ENCODE measurements around the gene CNTNAP4. TPM values are rescaled to one million over a fixed set of nuclear protein-coding genes. Genes with fewer than 3 reads are reported as not detected.

Gene CNTNAP4
- total and polyA plus RNA-seq, 10 of the 15 experiments (the other 5 are each of a cell fraction or from before 2014, with no cell fraction given): 0.45 to 1.9 (median 0.90) TPM

GRCh38 chr16:76390476-76390875, 113.3 kb downstream of the CNTNAP4 start:
- POLR2A ChIA-PET: no interaction called here
- no peaks in the 10 kb centered on the region for H3K4me1 ChIP-seq (ENCODE audit: control insufficient read depth, insufficient read depth, low read length)
- no TSS peak for BruUV-seq (replicated peaks)

GRCh38 chr16:76396977-76397376, 119.8 kb downstream of the CNTNAP4 start:
- FAIRE-seq (no peak), ATAC-seq (no peak), DNase-seq (ENCODE audit: low read depth, low spot score) (no peak)
- no peak overlapping the region for H3K4me2 ChIP-seq (ENCODE audit: control insufficient read depth, insufficient read depth)
- H3K4me1 ChIP-seq (ENCODE audit: control insufficient read depth, insufficient read depth, low read length): no peaks in the 10 kb centered on the region
- no peaks in the 10 kb centered on the region for H3K79me2 ChIP-seq (ENCODE audit: control insufficient read depth, insufficient read depth, low read length)
- no peak overlapping the region for H3K9ac ChIP-seq (ENCODE audit: control insufficient read depth, insufficient read depth, low read length)
- no peaks in the 10 kb centered on the region for H4K20me1 ChIP-seq (ENCODE audit: control insufficient read depth, insufficient read depth)
- TF ChIP-seq ATF2 (IDR thresholded peaks at IDR 0.05; ENCODE audit: low read length) (no peak), RUNX3 (IDR thresholded peaks at IDR 0.05; ENCODE audit: low read length) (no peak), CREB1 (IDR thresholded peaks at IDR 0.05; ENCODE audit: low read depth) (no peak), HDAC2 (IDR thresholded peaks at IDR 0.05) (no peak), PKNOX1 (IDR thresholded peaks at IDR 0.05) (no peak), YY1 (IDR thresholded peaks at IDR 0.05; ENCODE audit: low read depth, low read length) (no peak), IRF3 (IDR thresholded peaks at IDR 0.05) (no peak)
- TF ChIP-seq, protein P1, sequence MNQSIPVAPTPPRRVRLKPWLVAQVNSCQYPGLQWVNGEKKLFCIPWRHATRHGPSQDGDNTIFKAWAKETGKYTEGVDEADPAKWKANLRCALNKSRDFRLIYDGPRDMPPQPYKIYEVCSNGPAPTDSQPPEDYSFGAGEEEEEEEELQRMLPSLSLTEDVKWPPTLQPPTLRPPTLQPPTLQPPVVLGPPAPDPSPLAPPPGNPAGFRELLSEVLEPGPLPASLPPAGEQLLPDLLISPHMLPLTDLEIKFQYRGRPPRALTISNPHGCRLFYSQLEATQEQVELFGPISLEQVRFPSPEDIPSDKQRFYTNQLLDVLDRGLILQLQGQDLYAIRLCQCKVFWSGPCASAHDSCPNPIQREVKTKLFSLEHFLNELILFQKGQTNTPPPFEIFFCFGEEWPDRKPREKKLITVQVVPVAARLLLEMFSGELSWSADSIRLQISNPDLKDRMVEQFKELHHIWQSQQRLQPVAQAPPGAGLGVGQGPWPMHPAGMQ (IDR thresholded peaks at IDR 0.05; ENCODE audit: borderline replicate concordance): no peak
- TF ChIP-seq, protein P2, sequence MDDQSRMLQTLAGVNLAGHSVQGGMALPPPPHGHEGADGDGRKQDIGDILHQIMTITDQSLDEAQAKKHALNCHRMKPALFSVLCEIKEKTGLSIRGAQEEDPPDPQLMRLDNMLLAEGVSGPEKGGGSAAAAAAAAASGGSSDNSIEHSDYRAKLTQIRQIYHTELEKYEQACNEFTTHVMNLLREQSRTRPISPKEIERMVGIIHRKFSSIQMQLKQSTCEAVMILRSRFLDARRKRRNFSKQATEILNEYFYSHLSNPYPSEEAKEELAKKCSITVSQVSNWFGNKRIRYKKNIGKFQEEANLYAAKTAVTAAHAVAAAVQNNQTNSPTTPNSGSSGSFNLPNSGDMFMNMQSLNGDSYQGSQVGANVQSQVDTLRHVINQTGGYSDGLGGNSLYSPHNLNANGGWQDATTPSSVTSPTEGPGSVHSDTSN (IDR thresholded peaks at IDR 0.05; ENCODE audit: insufficient replicate concordance, low read depth, low read length): no peak
- ChIA-PET RAD21 (ENCODE audit: unreplicated experiment) (interaction anchor here (0.9 kb wide), 1 partner anchor 180 kb away, joined by 3 read pairs; no protein-coding TSS in a partner anchor), SMC1A (ENCODE audit: uncharacterized antibody, unreplicated experiment) (interaction anchor here (1.0 to 1.4 kb wide), 3 partner anchors 10 to 32 kb away, joined by 3 to 6 read pairs (median 4); no protein-coding TSS in a partner anchor), CTCF (no interaction called here), POLR2A (no interaction called here)
- H3K4me3 ChIP-seq: no peak overlapping the region
- no TSS peak for BruUV-seq (replicated peaks)
- no peaks in the 10 kb centered on the region for H3K27me3 ChIP-seq (replicated peaks in 1 of 2; ENCODE audit: control insufficient read depth in 2 of 2, insufficient read depth in 2 of 2, low read length in 1 of 2)
- intact Hi-C loops (cut with micrococcal nuclease; ENCODE audit: unreplicated experiment): no loop called here
- 17% methylated on average over 4 of the region's 4 CpGs for WGBS (ENCODE audit: insufficient coverage, insufficient replicate concordance, low lambda C conversion rate, missing lambda C conversion rate)
- no peak overlapping the region for H3K27ac ChIP-seq (ENCODE audit: control insufficient read depth, insufficient read depth)
- no peaks in the 10 kb centered on the region for H3K36me3 ChIP-seq (ENCODE audit: control insufficient read depth in 2 of 2, insufficient read depth in 2 of 2, low read length in 1 of 2)
- no peaks in the 10 kb centered on the region for H3K9me3 ChIP-seq (replicated peaks; ENCODE audit: control insufficient read depth, insufficient read depth, low read length)
- no peak overlapping the region for H2AFZ ChIP-seq (ENCODE audit: control insufficient read depth, low read depth, low read length)
- in situ Hi-C loops (cut with MboI): no loop called here

More at GRCh38 chr16:76390476-76390875, 113.3 kb downstream of the CNTNAP4 start:
- DNase-seq (ENCODE audit: low read depth, low spot score): no peak
- TF ChIP-seq SUZ12 (IDR thresholded peaks at IDR 0.05; ENCODE audit: unreplicated experiment) (no peak), POLR2AphosphoS2 (IDR thresholded peaks at IDR 0.05; ENCODE audit: low read depth, low read length) (no peak), ZNF217 (IDR thresholded peaks at IDR 0.05) (no peak), BMI1 (IDR thresholded peaks at IDR 0.05; ENCODE audit: borderline replicate concordance) (no peak)
- no peaks in the 10 kb centered on the region for H3K36me3 ChIP-seq (ENCODE audit: control insufficient read depth in 2 of 2, insufficient read depth in 2 of 2, low read length in 1 of 2)
- no peak overlapping the region for H2AFZ ChIP-seq (ENCODE audit: control insufficient read depth, low read depth, low read length)
- no peak for ATAC-seq
- ChIA-PET CTCF (no interaction called here), RAD21 (ENCODE audit: unreplicated experiment) (no interaction called here), SMC1A (ENCODE audit: uncharacterized antibody, unreplicated experiment) (interaction anchor here (1.1 kb wide), 1 partner anchor 22 kb away, joined by 3 read pairs; no protein-coding TSS in a partner anchor)
- no peaks in the 10 kb centered on the region for H3K27me3 ChIP-seq (replicated peaks in 1 of 2; ENCODE audit: control insufficient read depth in 2 of 2, insufficient read depth in 2 of 2, low read length in 1 of 2)
- in situ Hi-C loops (cut with MboI): no loop called here
- H3K79me2 ChIP-seq (ENCODE audit: control insufficient read depth, insufficient read depth, low read length): no peaks in the 10 kb centered on the region
- no peaks in the 10 kb centered on the region for H3K9me3 ChIP-seq (replicated peaks; ENCODE audit: control insufficient read depth, insufficient read depth, low read length)
- 0% methylated on average over 1 of the region's 1 CpG for WGBS (ENCODE audit: insufficient coverage, insufficient replicate concordance, low lambda C conversion rate, missing lambda C conversion rate)
- H3K9ac ChIP-seq (ENCODE audit: control insufficient read depth, insufficient read depth, low read length): no peak overlapping the region
- intact Hi-C loops (cut with micrococcal nuclease; ENCODE audit: unreplicated experiment): no loop called here
- H4K20me1 ChIP-seq (ENCODE audit: control insufficient read depth, insufficient read depth): no peaks in the 10 kb centered on the region
- no peak for FAIRE-seq
- no peak overlapping the region for H3K4me3 ChIP-seq
- H3K4me2 ChIP-seq (ENCODE audit: control insufficient read depth, insufficient read depth): no peak overlapping the region
- H3K27ac ChIP-seq (ENCODE audit: control insufficient read depth, insufficient read depth): no peak overlapping the region

All from GM12878 (cell line).